Heart left ventricle (tissue), 13 donors: ENCODE data around the gene RERG.

Source experiments
- POLR2A ChIP-seq, 2 donors: fragments of 450-650 bp; IDR thresholded peaks; one replicate each; pipeline ENCODE4 v1.6.1; 2017; ENCODE audit warnings: antibody characterized with exemption in 2 of 2, mild to moderate bottlenecking in 2 of 2, moderate library complexity in 2 of 2
- TF ChIP-seq, protein P1 (sequence below), 12 donors: fragments of 200-600 bp; sonication (generic) in 4 of 12; IDR thresholded peaks; one replicate each; pipeline versions ENCODE4 v1.5.0 to v1.8.0; 2018 to 2022; ENCODE audit warnings: antibody characterized with exemption in 12 of 12, mild to moderate bottlenecking in 5 of 12
- donor health status: ischemic (EF 13 %, LVEDD 7.1; RV severe dilation, severe dysfunction).
- donor health status: DM: no; HTN: yes; CAD: no.
- donor health status: DM: no; HTN: no; CAD: no.
- donor health status: ischemic (EF 25% LVEDD 6.9; RV normal size, moderate dysfunction).
- donor health status: ischemic (EF 25% LVEDD 5.7; RV mildly dilated, moderate dysfunction).
- donor health status: ischemic (EF 35%, LVEDD 5.7; RV mildly dilated, moderate dysfunction).
- donor health status: nonischemic (EF 11% LVEDD 7.7; RV severe dilation, severe dysfunction).
- donor health status: DM: yes; HTN: yes; CAD: no.
- donor health status: PGD.
- donor health status: ischemic (EF 29% LVEDD 5.4; RV normal size, mild dysfunction).
- donor health status: nonischemic (EF 23%, LVEDD 6.1; RV moderate dilation, normal function).

GRCh38 chr12:15183821-15184220 is 37.4 kb downstream of the RERG start:
- TF ChIP-seq, protein P1, sequence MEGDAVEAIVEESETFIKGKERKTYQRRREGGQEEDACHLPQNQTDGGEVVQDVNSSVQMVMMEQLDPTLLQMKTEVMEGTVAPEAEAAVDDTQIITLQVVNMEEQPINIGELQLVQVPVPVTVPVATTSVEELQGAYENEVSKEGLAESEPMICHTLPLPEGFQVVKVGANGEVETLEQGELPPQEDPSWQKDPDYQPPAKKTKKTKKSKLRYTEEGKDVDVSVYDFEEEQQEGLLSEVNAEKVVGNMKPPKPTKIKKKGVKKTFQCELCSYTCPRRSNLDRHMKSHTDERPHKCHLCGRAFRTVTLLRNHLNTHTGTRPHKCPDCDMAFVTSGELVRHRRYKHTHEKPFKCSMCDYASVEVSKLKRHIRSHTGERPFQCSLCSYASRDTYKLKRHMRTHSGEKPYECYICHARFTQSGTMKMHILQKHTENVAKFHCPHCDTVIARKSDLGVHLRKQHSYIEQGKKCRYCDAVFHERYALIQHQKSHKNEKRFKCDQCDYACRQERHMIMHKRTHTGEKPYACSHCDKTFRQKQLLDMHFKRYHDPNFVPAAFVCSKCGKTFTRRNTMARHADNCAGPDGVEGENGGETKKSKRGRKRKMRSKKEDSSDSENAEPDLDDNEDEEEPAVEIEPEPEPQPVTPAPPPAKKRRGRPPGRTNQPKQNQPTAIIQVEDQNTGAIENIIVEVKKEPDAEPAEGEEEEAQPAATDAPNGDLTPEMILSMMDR (IDR thresholded peaks at IDR 0.05), result no peak
- TF ChIP-seq POLR2A (IDR thresholded peaks at IDR 0.05), result no peak
